Measurements from ENCODE around the gene ADORA3. TPM values are rescaled to one million over a fixed set of nuclear protein-coding genes. Genes with fewer than 3 reads are reported as not detected.
A peak's percentile ranks its signal among the peaks of the same experiment; 100 is the strongest.
"Not testable (repeated sequence)": the region's sequence is repeated elsewhere in the genome, so short reads cannot be mapped to it uniquely, and the experiment has no call there.

The ADORA3 gene
- total RNA-seq (2012; rRNA removed) = not detected in 2 replicates

DNA sequence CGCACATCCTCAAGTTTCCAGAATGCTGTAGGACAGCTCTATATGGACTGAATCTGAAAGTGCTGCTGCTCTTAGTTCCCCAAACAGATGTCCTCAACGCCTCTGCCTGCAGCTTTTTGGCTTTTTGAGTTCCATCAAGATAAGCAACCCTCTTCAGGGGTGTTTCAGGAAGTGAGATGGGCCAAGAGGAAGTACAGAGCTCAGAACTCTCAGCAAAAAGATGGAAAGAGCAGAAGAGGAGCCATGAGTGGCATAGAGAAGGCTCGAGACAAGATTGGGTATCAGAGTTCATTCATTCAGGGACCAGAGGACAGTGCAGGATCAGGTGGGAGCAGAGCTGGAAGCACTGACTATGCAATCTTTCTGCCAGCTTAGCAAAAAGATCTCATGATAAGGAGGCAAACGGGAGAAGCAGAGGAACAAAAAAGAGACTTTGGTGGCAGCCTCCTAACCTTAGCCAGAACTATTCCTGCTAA lies at the start of gene ADORA3, which contains the start of gene TMIGD3:
TSS of gene ADORA3 (minus strand) at position 49 of the 476 bp plus-strand sequence. CDS start 279 bp downstream, outside the sequence.
TSS of gene TMIGD3 (minus strand) at position 49 of the 476 bp plus-strand sequence. CDS start 279 bp downstream, outside the sequence.
- Histone ChIP-seq H3K4me1 (ENCODE audit: control insufficient read depth, insufficient read depth, low read length) (peaks cover 16% of the 10 kb centered on the region), H3K9ac (ENCODE audit: low read depth, low read length) (no peak within 1 kb of the TSS), H3K4me2 (ENCODE audit: low read length) (no peak within 1 kb of the TSS), H3K36me3 (ENCODE audit: insufficient read depth, low read length) (no peaks in the 10 kb centered on the region), H3K4me3 (ENCODE audit: low read length) (no peak within 1 kb of the TSS), H3K27me3 (ENCODE audit: control insufficient read depth, insufficient read depth, low read length) (peaks cover 37% of the 10 kb centered on the region), H3K9me3 (replicated peaks; ENCODE audit: low read length) (no peaks in the 10 kb centered on the region)

DNA sequence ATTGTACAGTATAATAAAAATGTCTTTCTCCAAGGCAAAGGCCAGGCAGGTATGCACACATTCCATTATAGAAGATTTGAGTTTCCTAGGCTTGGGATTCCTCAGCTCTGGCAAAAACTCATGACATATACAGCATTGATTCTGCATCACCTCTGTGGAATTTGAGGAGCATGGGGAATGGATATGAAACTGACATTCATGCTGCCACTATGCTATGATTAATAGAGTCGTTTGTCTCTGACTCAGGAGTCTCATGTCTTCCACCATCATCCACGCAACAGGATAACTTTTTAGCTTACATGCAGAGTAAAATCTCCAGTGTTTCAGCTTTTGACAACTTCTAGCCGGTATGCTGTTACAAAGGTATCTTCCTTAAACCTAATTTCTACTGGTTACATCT lies 49.8 kb upstream of the ADORA3 start:
- no peaks in the 10 kb centered on the region for H3K36me3 ChIP-seq (ENCODE audit: insufficient read depth, low read length)
- no peaks in the 10 kb centered on the region for H3K27me3 ChIP-seq (ENCODE audit: control insufficient read depth, insufficient read depth, low read length)
- no peak overlapping the region for H3K4me3 ChIP-seq (ENCODE audit: low read length)
- peak overlapping the region; percentile 46 for H3K4me2 ChIP-seq (ENCODE audit: low read length)
- no peak overlapping the region for H3K9ac ChIP-seq (ENCODE audit: low read depth, low read length)
- peaks cover 13% of the 10 kb centered on the region for H3K4me1 ChIP-seq (ENCODE audit: control insufficient read depth, insufficient read depth, low read length)
- no peaks in the 10 kb centered on the region for H3K9me3 ChIP-seq (replicated peaks; ENCODE audit: low read length)

DNA sequence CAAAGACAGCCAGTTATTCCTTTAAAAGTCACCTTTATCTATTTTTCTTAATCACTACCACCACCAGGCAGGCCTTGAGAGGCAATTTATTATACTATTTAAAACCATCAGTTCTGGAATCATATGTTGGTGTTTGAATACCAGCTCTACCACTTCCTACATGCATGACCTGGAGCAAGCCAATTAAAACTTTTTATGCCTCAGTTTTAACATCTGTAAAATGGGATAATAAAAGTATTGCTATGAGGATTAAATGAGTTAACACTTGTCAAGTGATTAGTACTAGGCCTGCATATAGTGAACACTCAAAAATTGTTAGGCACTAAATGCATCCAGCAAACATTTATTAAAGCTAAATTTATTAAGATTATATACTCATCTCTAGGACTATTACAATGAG lies 49.2 kb upstream of the ADORA3 start:
- Histone ChIP-seq H3K9ac (ENCODE audit: low read depth, low read length) (no peak overlapping the region), H3K4me1 (ENCODE audit: control insufficient read depth, insufficient read depth, low read length) (peaks cover 13% of the 10 kb centered on the region), H3K4me2 (ENCODE audit: low read length) (peak overlapping the region; percentile 46), H3K4me3 (ENCODE audit: low read length) (no peak overlapping the region), H3K27me3 (ENCODE audit: control insufficient read depth, insufficient read depth, low read length) (no peaks in the 10 kb centered on the region), H3K9me3 (replicated peaks; ENCODE audit: low read length) (no peaks in the 10 kb centered on the region), H3K36me3 (ENCODE audit: insufficient read depth, low read length) (no peaks in the 10 kb centered on the region)

DNA sequence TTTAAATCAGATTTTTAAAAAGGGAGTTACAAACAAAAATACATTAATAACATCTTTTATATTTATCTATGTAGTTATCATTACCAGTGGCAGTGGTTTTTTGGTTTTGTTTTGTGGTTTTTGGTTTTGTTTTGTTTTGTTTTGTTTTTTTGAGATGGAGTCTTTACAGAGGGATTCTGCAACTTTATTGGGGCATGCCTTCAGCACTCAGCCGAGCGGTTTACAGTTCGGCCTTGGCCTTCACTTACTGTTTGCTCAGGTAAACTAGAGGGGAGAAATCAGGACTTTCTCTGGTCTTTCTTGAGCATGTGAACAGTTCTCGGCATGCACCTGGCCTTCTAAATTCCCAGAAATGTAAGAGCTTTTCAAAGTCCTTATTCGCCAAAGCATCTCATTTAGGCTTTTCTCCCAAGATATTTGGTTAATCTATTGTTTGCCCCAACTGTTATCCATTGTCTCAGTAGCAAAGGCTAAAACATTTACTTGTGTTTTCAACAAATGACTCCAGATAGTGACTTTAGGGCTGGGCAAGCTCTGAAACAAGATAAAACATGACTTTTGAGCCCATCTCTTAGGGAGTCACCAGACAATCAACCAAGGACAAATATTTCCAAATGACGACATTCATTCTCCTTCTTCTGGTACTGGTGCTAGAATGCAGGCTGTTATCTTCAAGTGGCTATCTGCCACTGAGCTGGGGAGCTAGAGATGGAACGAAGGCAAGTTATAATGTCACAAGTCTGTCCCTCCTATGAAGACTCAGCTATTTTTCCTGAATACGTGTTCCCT lies 48.4 kb upstream of the ADORA3 start:
- H3K36me3 ChIP-seq (ENCODE audit: insufficient read depth, low read length) = no peaks in the 10 kb centered on the region
- no peak overlapping the region for H3K4me2 ChIP-seq (ENCODE audit: low read length)
- no peak overlapping the region for H3K4me3 ChIP-seq (ENCODE audit: low read length)
- H3K9me3 ChIP-seq (replicated peaks; ENCODE audit: low read length) = no peaks in the 10 kb centered on the region
- peaks cover 13% of the 10 kb centered on the region for H3K4me1 ChIP-seq (ENCODE audit: control insufficient read depth, insufficient read depth, low read length)
- no peaks in the 10 kb centered on the region for H3K27me3 ChIP-seq (ENCODE audit: control insufficient read depth, insufficient read depth, low read length)
- no peak overlapping the region for H3K9ac ChIP-seq (ENCODE audit: low read depth, low read length)

DNA sequence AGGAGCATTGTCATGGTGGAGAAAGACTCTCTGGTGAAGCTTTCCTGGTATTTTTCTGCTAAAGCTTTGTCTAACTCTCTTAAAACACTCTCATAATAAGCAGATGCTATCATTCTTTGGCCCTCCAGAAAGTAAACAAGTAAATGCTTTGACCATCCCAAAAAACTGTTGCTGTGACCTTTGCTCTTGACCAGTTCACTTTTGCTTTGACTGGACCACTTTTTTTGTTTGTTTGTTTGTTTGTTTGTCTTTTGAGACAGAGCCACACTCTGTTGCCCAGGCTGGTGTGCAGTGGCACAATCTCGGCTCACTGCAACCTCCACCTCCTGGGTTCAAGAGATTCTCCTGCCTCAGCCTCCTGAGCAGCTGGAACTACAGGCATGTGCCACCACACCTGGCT lies 44.4 kb upstream of the ADORA3 start:
- not testable (repeated sequence) for H3K27me3 ChIP-seq (ENCODE audit: control insufficient read depth, insufficient read depth, low read length); H3K4me2 ChIP-seq (ENCODE audit: low read length); H3K9me3 ChIP-seq (replicated peaks; ENCODE audit: low read length); H3K9ac ChIP-seq (ENCODE audit: low read depth, low read length); H3K36me3 ChIP-seq (ENCODE audit: insufficient read depth, low read length); H3K4me3 ChIP-seq (ENCODE audit: low read length); H3K4me1 ChIP-seq (ENCODE audit: control insufficient read depth, insufficient read depth, low read length)

DNA sequence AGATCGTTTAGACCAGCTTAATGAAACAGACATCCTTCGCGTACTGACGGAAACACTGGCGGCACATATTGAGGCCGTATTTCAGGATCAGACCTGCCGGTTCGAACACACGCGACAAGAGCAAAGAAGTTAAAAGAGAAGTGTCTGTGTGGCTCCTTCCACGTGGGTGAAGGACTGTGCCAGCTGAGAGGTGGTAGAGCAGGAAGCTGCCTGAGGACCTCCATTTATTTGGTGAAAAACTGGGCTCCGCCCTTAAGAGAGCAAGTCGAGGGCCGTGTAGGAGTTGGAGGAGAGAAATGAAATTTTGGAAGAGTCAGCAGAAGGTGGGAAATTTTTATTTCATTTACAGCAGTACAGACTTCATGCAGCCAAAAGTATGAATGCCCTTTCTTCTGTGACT lies 38.8 kb upstream of the ADORA3 start:
- Histone ChIP-seq H3K36me3 (ENCODE audit: insufficient read depth, low read length) (no peaks in the 10 kb centered on the region), H3K4me3 (ENCODE audit: low read length) (no peak overlapping the region), H3K27me3 (ENCODE audit: control insufficient read depth, insufficient read depth, low read length) (no peaks in the 10 kb centered on the region), H3K4me2 (ENCODE audit: low read length) (no peak overlapping the region), H3K9ac (ENCODE audit: low read depth, low read length) (no peak overlapping the region), H3K9me3 (replicated peaks; ENCODE audit: low read length) (no peaks in the 10 kb centered on the region), H3K4me1 (ENCODE audit: control insufficient read depth, insufficient read depth, low read length) (peaks cover 10% of the 10 kb centered on the region)

DNA sequence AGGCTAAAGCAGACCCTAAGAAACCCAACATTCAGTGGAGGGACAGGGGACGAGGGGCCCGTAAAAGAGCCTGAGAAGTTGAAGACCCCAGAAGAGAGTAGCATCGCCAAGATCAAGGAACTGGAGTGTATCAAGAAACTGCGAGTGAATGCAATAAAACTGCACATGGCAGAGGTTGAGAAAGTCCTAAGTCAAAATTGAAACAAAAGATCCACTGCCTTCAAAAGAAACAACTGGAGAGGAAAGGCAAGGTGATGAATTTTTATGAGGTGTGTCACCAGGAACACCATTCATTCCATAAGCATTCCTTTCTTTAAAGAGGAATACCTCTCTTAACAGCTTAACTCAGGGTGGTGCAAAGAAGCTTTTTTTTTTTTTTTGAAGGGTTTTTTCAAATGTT lies 38.3 kb upstream of the ADORA3 start:
- Histone ChIP-seq H3K9ac (ENCODE audit: low read depth, low read length) (no peak overlapping the region), H3K4me3 (ENCODE audit: low read length) (no peak overlapping the region), H3K9me3 (replicated peaks; ENCODE audit: low read length) (no peaks in the 10 kb centered on the region), H3K27me3 (ENCODE audit: control insufficient read depth, insufficient read depth, low read length) (no peaks in the 10 kb centered on the region), H3K36me3 (ENCODE audit: insufficient read depth, low read length) (no peaks in the 10 kb centered on the region), H3K4me1 (ENCODE audit: control insufficient read depth, insufficient read depth, low read length) (peaks cover 10% of the 10 kb centered on the region), H3K4me2 (ENCODE audit: low read length) (peak overlapping the region; percentile 21)

DNA sequence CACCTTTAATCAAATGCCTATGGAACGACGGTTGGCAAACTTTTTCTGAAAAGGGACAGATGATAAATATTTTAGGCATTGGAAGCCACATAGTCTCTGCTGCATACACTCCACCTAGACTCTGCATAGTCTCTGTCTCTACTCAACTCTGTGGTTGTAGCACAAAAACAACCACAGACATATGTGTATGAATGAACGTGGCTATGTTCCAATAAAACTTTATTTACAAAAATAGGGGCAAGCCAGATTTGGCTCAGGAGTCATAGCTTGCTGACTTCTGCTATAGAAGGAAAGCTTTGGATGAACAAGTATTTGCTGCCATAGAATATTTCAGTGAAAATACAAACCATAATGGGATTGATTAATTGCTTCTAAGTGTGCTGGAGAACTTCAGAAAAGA lies 37.5 kb upstream of the ADORA3 start:
- H3K4me3 ChIP-seq (ENCODE audit: low read length) = no peak overlapping the region
- peaks cover 10% of the 10 kb centered on the region for H3K4me1 ChIP-seq (ENCODE audit: control insufficient read depth, insufficient read depth, low read length)
- no peaks in the 10 kb centered on the region for H3K36me3 ChIP-seq (ENCODE audit: insufficient read depth, low read length)
- H3K9me3 ChIP-seq (replicated peaks; ENCODE audit: low read length) = no peaks in the 10 kb centered on the region
- H3K27me3 ChIP-seq (ENCODE audit: control insufficient read depth, insufficient read depth, low read length) = no peaks in the 10 kb centered on the region
- no peak overlapping the region for H3K9ac ChIP-seq (ENCODE audit: low read depth, low read length)
- no peak overlapping the region for H3K4me2 ChIP-seq (ENCODE audit: low read length)

DNA sequence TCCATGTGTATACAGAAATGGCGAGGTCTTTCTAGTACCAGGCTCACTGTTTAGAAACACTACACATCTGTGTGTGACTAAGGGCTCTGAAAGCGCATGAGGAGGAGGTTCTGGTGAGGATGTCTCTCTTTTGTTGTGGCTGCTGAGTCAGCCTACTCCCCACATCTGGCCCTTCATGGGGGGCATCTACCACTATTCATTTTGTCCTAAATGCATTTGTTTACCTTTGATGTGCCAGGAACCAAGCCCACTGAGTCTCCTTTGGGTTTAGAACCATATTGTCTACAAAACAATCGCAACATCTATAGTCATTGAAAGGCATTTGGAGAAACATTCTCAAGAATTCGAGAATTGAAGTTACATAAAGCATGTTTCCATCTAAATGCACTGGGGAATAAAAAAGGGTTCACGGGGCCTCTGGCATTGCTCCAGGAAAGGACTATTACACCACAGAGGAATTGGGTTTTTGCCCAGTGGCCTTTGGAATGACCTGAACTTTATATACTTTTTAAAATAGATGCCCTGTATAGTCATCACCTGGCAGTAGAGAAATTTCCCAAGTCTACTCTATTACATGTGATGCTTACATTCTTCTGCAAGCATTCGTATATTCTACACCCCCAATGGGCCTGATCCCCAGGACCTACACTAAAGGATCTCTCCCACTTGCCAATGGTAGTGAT lies 35.1 kb upstream of the ADORA3 start:
- Histone ChIP-seq H3K9me3 (replicated peaks; ENCODE audit: low read length) (no peaks in the 10 kb centered on the region), H3K36me3 (ENCODE audit: insufficient read depth, low read length) (no peaks in the 10 kb centered on the region), H3K4me1 (ENCODE audit: control insufficient read depth, insufficient read depth, low read length) (peaks cover 10% of the 10 kb centered on the region), H3K9ac (ENCODE audit: low read depth, low read length) (no peak overlapping the region), H3K4me3 (ENCODE audit: low read length) (no peak overlapping the region), H3K4me2 (ENCODE audit: low read length) (no peak overlapping the region), H3K27me3 (ENCODE audit: control insufficient read depth, insufficient read depth, low read length) (peaks cover 4% of the 10 kb centered on the region)

DNA sequence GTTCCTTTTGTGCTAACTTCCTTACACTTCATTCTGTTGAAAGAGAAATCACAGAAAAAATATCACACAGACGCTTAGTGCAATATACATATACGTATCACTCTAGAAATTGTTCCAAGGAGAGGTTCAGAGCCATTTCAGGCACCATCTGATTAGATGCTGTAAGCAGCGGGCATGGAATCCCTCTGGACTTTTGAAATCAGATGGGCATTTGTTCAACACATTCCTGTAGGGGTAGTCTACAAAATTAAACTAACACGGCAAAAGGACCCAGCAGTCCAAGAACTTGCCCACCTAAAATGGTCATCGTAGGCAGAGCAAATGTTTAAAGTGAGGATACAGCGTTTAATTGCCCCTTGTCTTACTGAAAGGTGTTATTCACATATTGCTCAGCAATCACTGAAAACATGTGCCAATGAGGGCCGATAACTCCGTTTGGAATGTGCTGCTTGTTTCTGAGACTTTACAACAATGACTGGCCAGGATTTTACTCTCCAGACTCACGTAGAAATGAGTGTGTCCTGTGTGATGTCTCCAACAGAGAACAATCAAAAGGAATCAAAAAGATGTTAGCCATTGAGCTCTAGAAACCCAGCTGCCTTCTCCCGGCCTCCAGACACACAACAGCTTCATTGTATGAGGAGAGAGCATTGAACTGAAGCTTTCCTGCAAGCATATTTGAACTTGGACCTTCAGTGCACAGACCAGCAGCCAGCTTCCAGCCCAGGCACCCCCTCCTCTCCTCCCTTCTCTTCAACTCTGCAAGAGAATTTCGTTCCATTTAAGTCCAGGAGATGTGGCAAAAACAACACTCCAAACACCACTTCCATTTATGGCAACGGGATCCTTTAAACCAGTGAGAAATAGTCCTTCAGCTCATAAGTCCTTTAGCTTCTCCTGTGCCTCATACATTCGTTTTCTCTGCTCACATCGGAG lies 32.1 kb upstream of the ADORA3 start:
- no peak overlapping the region for H3K4me3 ChIP-seq (ENCODE audit: low read length)
- peaks cover 4% of the 10 kb centered on the region for H3K27me3 ChIP-seq (ENCODE audit: control insufficient read depth, insufficient read depth, low read length)
- H3K36me3 ChIP-seq (ENCODE audit: insufficient read depth, low read length) = no peaks in the 10 kb centered on the region
- no peak overlapping the region for H3K4me2 ChIP-seq (ENCODE audit: low read length)
- no peak overlapping the region for H3K9ac ChIP-seq (ENCODE audit: low read depth, low read length)
- no peaks in the 10 kb centered on the region for H3K9me3 ChIP-seq (replicated peaks; ENCODE audit: low read length)
- no peaks in the 10 kb centered on the region for H3K4me1 ChIP-seq (ENCODE audit: control insufficient read depth, insufficient read depth, low read length)

DNA sequence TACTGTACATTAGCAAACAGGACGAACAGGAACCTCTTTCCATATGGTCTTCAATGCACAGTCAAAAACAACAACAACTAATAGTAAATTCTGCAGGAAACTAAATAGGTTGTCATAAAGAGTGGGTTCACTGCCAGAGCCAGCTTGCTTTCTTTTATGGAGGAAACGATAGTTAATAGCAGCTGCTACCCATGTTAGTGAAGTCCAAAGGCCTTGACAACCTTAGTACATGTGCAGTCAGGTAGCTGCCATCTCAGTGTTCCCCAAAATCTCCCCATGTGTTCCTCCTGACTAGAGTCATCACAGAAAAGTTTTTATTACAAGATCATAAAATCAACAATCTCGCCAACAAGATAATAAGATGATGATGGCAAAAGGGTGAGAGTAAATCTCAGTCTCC lies 16.6 kb upstream of the ADORA3 start:
- no peaks in the 10 kb centered on the region for H3K9me3 ChIP-seq (replicated peaks; ENCODE audit: low read length)
- no peaks in the 10 kb centered on the region for H3K36me3 ChIP-seq (ENCODE audit: insufficient read depth, low read length)
- no peak overlapping the region for H3K4me3 ChIP-seq (ENCODE audit: low read length)
- H3K4me1 ChIP-seq (ENCODE audit: control insufficient read depth, insufficient read depth, low read length) = peaks cover 13% of the 10 kb centered on the region
- H3K4me2 ChIP-seq (ENCODE audit: low read length) = no peak overlapping the region
- H3K9ac ChIP-seq (ENCODE audit: low read depth, low read length) = no peak overlapping the region
- peaks cover 4% of the 10 kb centered on the region for H3K27me3 ChIP-seq (ENCODE audit: control insufficient read depth, insufficient read depth, low read length)

Data from skeletal muscle satellite cell (primary cell).